ENCODE data around the gene SCLY. TPM values are rescaled to one million over a fixed set of nuclear protein-coding genes. Genes with fewer than 3 reads are reported as not detected.
A peak's percentile ranks its signal among the peaks of the same experiment; 100 is the strongest.

The SCLY gene
- total and polyA plus RNA-seq, 2 of the 8 experiments (the other 6 are each of a cell fraction or from before 2014, with no cell fraction given), result 79.0 to 79.5 TPM

DNA sequence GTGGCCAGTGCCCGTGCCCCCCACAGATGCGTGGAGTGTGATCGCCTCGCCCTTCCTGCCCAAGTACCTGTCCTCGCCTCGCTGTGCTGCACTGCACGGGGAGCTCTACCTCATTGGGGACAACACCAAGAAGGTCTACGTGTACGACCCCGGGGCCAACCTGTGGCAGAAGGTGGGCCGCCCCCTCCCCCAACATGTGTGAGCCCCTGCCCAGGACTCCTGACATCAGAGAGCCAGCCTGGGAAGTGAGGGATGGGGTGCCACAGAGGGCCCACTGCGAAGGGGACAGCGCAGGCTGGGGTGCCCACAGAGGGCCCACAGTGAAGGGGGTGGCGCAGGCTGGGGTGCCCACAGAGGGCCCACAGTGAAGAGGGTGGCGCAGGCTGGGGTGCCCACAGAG is 88.2 kb downstream of the SCLY start:
- FAIRE-seq, result no peak

More for the DNA sequence above, 88.2 kb downstream of the SCLY start:
- CTCF ChIA-PET (ENCODE audit: partially characterized antibody), result interaction anchor here (0.6 to 2.8 kb wide), 5 partner anchors 9 to 51 kb away, joined by 3 to 19 read pairs (median 4); partner anchors contain the start of genes ERFE and KLHL30
- Histone ChIP-seq H3K36me3 (ENCODE audit: control insufficient read depth in 2 of 4, insufficient read depth in 4 of 4, low read length in 3 of 4) (no peaks in the 10 kb centered on the region; a peak in 1 of 8 replicates), H3K56ac (replicated peaks; ENCODE audit: insufficient read length, low read depth, low read length) (no peak overlapping the region), H2BK12ac (ENCODE audit: low read depth, low read length) (0 out of 2 replicates have a peak overlapping the region, but pooled peaks have one; percentile 50), H3K4me1 (replicated peaks in 1 of 4; ENCODE audit: control insufficient read depth in 3 of 4, insufficient read depth in 4 of 4, low read length in 3 of 4) (peaks cover 0 to 9% (median 5%) of the 10 kb centered on the region in 4 experiments; a peak in 6 of 7 replicates), H4K5ac (ENCODE audit: insufficient read length, low read depth, low read length) (no peak overlapping the region), H3K27me3 (replicated peaks in 1 of 4; ENCODE audit: control insufficient read depth in 3 of 4, extremely low read depth in 1 of 4, insufficient read depth in 3 of 4, low read length in 3 of 4) (no peaks in the 10 kb centered on the region), H3K23me2 (ENCODE audit: low read depth, low read length) (no peaks in the 10 kb centered on the region), H3K79me1 (ENCODE audit: low read depth, low read length) (no peaks in the 10 kb centered on the region), H4K91ac (replicated peaks; ENCODE audit: insufficient read length, low read length) (no peak overlapping the region), H3K4me2 (ENCODE audit: insufficient read depth in 1 of 2, low read depth in 2 of 2, low read length in 2 of 2) (no peak overlapping the region), H2BK15ac (ENCODE audit: low read length) (no peak overlapping the region), H3K14ac (ENCODE audit: insufficient read length) (no peak overlapping the region), H3K79me2 (ENCODE audit: control insufficient read depth in 1 of 2, insufficient read depth in 2 of 2, low read length in 2 of 2) (no peaks in the 10 kb centered on the region), H2BK5ac (ENCODE audit: low read depth, low read length) (no peak overlapping the region), H3K18ac (ENCODE audit: extremely low read depth, low read length) (no peak overlapping the region), H3K9ac (replicated peaks in 1 of 4; ENCODE audit: extremely low read depth in 1 of 4, low read depth in 3 of 4, low read length in 3 of 4) (no peak overlapping the region), H3K23ac (ENCODE audit: insufficient read length) (no peak overlapping the region), H2BK20ac (ENCODE audit: low read length) (no peak overlapping the region), H3K27ac (ENCODE audit: low read depth, low read length) (no peak overlapping the region), H3K4me3 (ENCODE audit: extremely low read depth in 1 of 4, insufficient read depth in 2 of 4, low read depth in 3 of 4, low read length in 4 of 4) (no peak overlapping the region), H2AK5ac (ENCODE audit: low read depth, low read length) (no peak overlapping the region), H2BK120ac (replicated peaks; ENCODE audit: low read depth, low read length) (no peak overlapping the region), H3K4ac (replicated peaks; ENCODE audit: insufficient read length, low read depth, low read length) (no peak overlapping the region), H3K9me3 (ENCODE audit: insufficient read depth in 2 of 2, low read depth in 1 of 2, low read length in 1 of 2) (no peaks in the 10 kb centered on the region), H2AFZ (ENCODE audit: low read length) (no peak overlapping the region), H4K8ac (ENCODE audit: extremely low read depth, insufficient read depth, low read length) (peak overlapping the region; percentile 11; the same call in 1 of the 2 replicates), H4K20me1 (replicated peaks in 1 of 2; ENCODE audit: control insufficient read depth in 1 of 2, insufficient read depth in 2 of 2, low read length in 2 of 2) (no peaks in the 10 kb centered on the region)
- no peak for DNase-seq (ENCODE audit: low read depth in 1 of 2, low spot score in 2 of 2)
- TF ChIP-seq KDM1A (IDR thresholded peaks at IDR 0.05; ENCODE audit: borderline replicate concordance, low read length) (no peak), TAF1 (IDR thresholded peaks at IDR 0.05; ENCODE audit: low read depth, low read length) (no peak), RFX5 (IDR thresholded peaks at IDR 0.05; ENCODE audit: borderline replicate concordance, low read depth, low read length) (no peak), KDM4A (IDR thresholded peaks at IDR 0.05; ENCODE audit: low read depth, low read length, severe bottlenecking) (no peak), RBBP5 (IDR thresholded peaks at IDR 0.05; ENCODE audit: borderline replicate concordance, low read depth, low read length) (no peak), SIX5 (IDR thresholded peaks at IDR 0.05; ENCODE audit: low read depth, low read length) (no peak), PHF8 (conservative IDR thresholded peaks at IDR 0.05; ENCODE audit: low read depth, low read length) (no peak), HDAC2 (IDR thresholded peaks at IDR 0.05; ENCODE audit: borderline replicate concordance in 1 of 2, low read depth in 2 of 2, low read length in 2 of 2) (no peak), SP1 (IDR thresholded peaks at IDR 0.05; ENCODE audit: low read depth, low read length) (no peak)
- TF ChIP-seq, protein P1, sequence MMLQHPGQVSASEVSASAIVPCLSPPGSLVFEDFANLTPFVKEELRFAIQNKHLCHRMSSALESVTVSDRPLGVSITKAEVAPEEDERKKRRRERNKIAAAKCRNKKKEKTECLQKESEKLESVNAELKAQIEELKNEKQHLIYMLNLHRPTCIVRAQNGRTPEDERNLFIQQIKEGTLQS (IDR thresholded peaks at IDR 0.05; ENCODE audit: insufficient read depth, low read depth, low read length), result no peak
- POLR2A ChIA-PET (ENCODE audit: partially characterized antibody), result no interaction called here
- WGBS, 2 experiments (ENCODE audit: extremely low coverage in 1 of 2, insufficient coverage in 1 of 2, insufficient read length in 1 of 2, insufficient replicate concordance in 2 of 2, low coverage in 1 of 2, low lambda C conversion rate in 2 of 2, missing lambda C conversion rate in 1 of 2), result 82% methylated on average over 9 of the region's 15 CpGs; no CpG with 5 or more reads in 1 of the 2 experiments
